Measurements from ENCODE around the gene MAPK6. TPM values are rescaled to one million over a fixed set of nuclear protein-coding genes. Genes with fewer than 3 reads are reported as not detected.

MAPK6 gene
- total and polyA plus RNA-seq, 9 of the 15 experiments (the other 6 are each of a cell fraction or from before 2014, with no cell fraction given): 28.5 to 97.1 (median 74.0) TPM

GRCh38 chr15:52021128-52021671, 2.2 kb downstream of the MAPK6 start (continued):
- TF ChIP-seq MGA (IDR thresholded peaks at IDR 0.05) (0 out of 2 replicates have a peak, but pooled peaks have one; percentile 3), ZNF592 (IDR thresholded peaks at IDR 0.05) (0 out of 2 replicates have a peak, but pooled peaks have one; percentile 55), SP2 (IDR thresholded peaks at IDR 0.05; ENCODE audit: extremely low read depth, low read depth, low read length, poor library complexity, severe bottlenecking) (no peak), CHD2 (IDR thresholded peaks at IDR 0.05; ENCODE audit: low read depth, low read length) (no peak), CBX3 (IDR thresholded peaks at IDR 0.05; ENCODE audit: borderline replicate concordance in 1 of 2, low read length in 2 of 2) (0 out of 3 replicates have a peak, but pooled peaks of 1 of the 2 experiments have one; percentile 10), PHF21A (IDR thresholded peaks at IDR 0.05; ENCODE audit: borderline replicate concordance, low read depth) (no peak), PHF8 (IDR thresholded peaks at IDR 0.05; ENCODE audit: borderline replicate concordance, low read length) (no peak; the same call in 1 of the 2 replicates), ZNF232 (CRISPR knock-in tag; IDR thresholded peaks at IDR 0.05) (no peak), GMEB1 (CRISPR knock-in tag; IDR thresholded peaks at IDR 0.05) (no peak)

All from K562 (cell line).